Loucy (cell line): Measurements from ENCODE around the gene FAM3C.

Experiments
- H2AFZ ChIP-seq: fragments of 200-600 bp; sonication (generic); 2 replicates; pipeline ENCODE4 v1.6.0; 2016; ENCODE audit warnings: antibody characterized with exemption, mild to moderate bottlenecking, low read length, moderate library complexity
- H3F3A ChIP-seq: fragments of 200-600 bp; 2 replicates; pipeline ENCODE4 v1.6.0; 2016; ENCODE audit warnings: antibody characterized with exemption, low read depth, mild to moderate bottlenecking
- H3K27me3 ChIP-seq: fragments of 200-600 bp; sonication (generic); 2 replicates; pipeline ENCODE4 v1.6.1; 2014; ENCODE audit warnings: low read length, mild to moderate bottlenecking; ENCODE audit not compliant: insufficient read depth, poor library complexity, severe bottlenecking
- H3K36me3 ChIP-seq: fragments of 200-600 bp; sonication (generic); 2 replicates; pipeline ENCODE4 v1.6.1; 2016; ENCODE audit warnings: low read length; ENCODE audit not compliant: insufficient read depth
- H3K4me1 ChIP-seq: fragments of 200-600 bp; sonication (generic); 2 replicates; pipeline ENCODE4 v1.5.1; 2014; ENCODE audit warnings: low read length, mild to moderate bottlenecking; ENCODE audit not compliant: insufficient read depth, poor library complexity, severe bottlenecking
- H3K4me2 ChIP-seq: fragments of 200-600 bp; sonication (generic); 2 replicates; pipeline ENCODE4 v1.6.0; 2014; ENCODE audit warnings: antibody characterized with exemption, low read length, low read depth, mild to moderate bottlenecking; ENCODE audit not compliant: poor library complexity, severe bottlenecking
- H3K4me3 ChIP-seq: fragments of 200-600 bp; sonication (generic); 2 replicates; pipeline ENCODE4 v1.5.1; 2014; ENCODE audit warnings: low read length, mild to moderate bottlenecking, mixed read lengths; ENCODE audit not compliant: poor library complexity, severe bottlenecking
- H3K79me2 ChIP-seq: fragments of 200-600 bp; sonication (generic); 2 replicates; pipeline ENCODE4 v1.6.1; 2014; ENCODE audit warnings: low read length; ENCODE audit not compliant: insufficient read depth
- H3K9ac ChIP-seq: fragments of 200-600 bp; sonication (generic); 2 replicates; pipeline ENCODE4 v1.6.0; 2014; ENCODE audit warnings: mild to moderate bottlenecking, low read depth, low read length, moderate library complexity; ENCODE audit not compliant: poor library complexity, severe bottlenecking
- H3K9me2 ChIP-seq: fragments of 200-600 bp; sonication (generic); replicated peaks from 2 replicates; pipeline ENCODE4 v1.6.1; 2016; ENCODE audit warnings: low read depth, low read length, mixed read lengths
- H3K9me3 ChIP-seq: fragments of 200-600 bp; sonication (generic); 2 replicates; pipeline ENCODE4 v1.6.1; 2014; ENCODE audit warnings: mild to moderate bottlenecking, antibody characterized with exemption, low read length, low read depth; ENCODE audit not compliant: insufficient read depth
- H4K20me1 ChIP-seq: fragments of 200-600 bp; sonication (generic); 2 replicates; pipeline ENCODE4 v1.6.0; 2014; ENCODE audit warnings: antibody characterized with exemption, low read length, mild to moderate bottlenecking; ENCODE audit not compliant: insufficient read depth, poor library complexity, severe bottlenecking
- CTCF ChIP-seq: fragments of 200-600 bp; sonication (generic); conservative IDR thresholded peaks from 2 replicates; pipeline ENCODE4 v1.5.1; 2014; ENCODE audit warnings: mild to moderate bottlenecking, antibody characterized with exemption, low read length
- EZH2phosphoT487 ChIP-seq: fragments of 200-600 bp; IDR thresholded peaks from 2 replicates; pipeline ENCODE4 v1.6.1; 2018; ENCODE audit warnings: antibody characterized with exemption, mild to moderate bottlenecking, moderate library complexity, borderline replicate concordance

FAM3C gene

GRCh38 chr7:121344497-121344896 is 51.6 kb downstream of the FAM3C start:
- Histone ChIP-seq H3K9me3 (no peaks in the 10 kb centered on the region), H3K36me3 (peaks cover 5% of the 10 kb centered on the region; the same call in 1 of the 2 replicates), H3K4me2 (no peak overlapping the region), H3F3A (no peaks in the 10 kb centered on the region), H3K4me1 (no peaks in the 10 kb centered on the region), H3K9me2 (no peaks in the 10 kb centered on the region), H4K20me1 (no peaks in the 10 kb centered on the region), H3K79me2 (no peaks in the 10 kb centered on the region), H3K9ac (no peak overlapping the region), H3K27me3 (no peaks in the 10 kb centered on the region), H3K4me3 (no peak overlapping the region), H2AFZ (no peak overlapping the region)
- TF ChIP-seq EZH2phosphoT487 (no peak), CTCF (no peak)

GRCh38 chr7:121344093-121344492 is 52.0 kb downstream of the FAM3C start:
- Histone ChIP-seq H3K9me2 (no peaks in the 10 kb centered on the region), H3K27me3 (no peaks in the 10 kb centered on the region), H3K9ac (no peak overlapping the region), H3K4me2 (no peak overlapping the region), H3K9me3 (no peaks in the 10 kb centered on the region), H3K4me3 (no peak overlapping the region), H3K4me1 (no peaks in the 10 kb centered on the region), H2AFZ (no peak overlapping the region), H3F3A (no peaks in the 10 kb centered on the region), H3K79me2 (no peaks in the 10 kb centered on the region), H4K20me1 (no peaks in the 10 kb centered on the region), H3K36me3 (peaks cover 5% of the 10 kb centered on the region; the same call in 1 of the 2 replicates)
- TF ChIP-seq EZH2phosphoT487 (no peak), CTCF (no peak)

- TF ChIP-seq EZH2phosphoT487, result no peak
- no peak for TF ChIP-seq CTCF
- no peaks in the 10 kb centered on the region for H3K79me2 ChIP-seq
- H3K9ac ChIP-seq, result no peak overlapping the region
- H2AFZ ChIP-seq, result no peak overlapping the region
- no peak overlapping the region for H3K4me2 ChIP-seq
- H4K20me1 ChIP-seq, result no peaks in the 10 kb centered on the region
- no peaks in the 10 kb centered on the region for H3K4me1 ChIP-seq
- peaks cover 5% of the 10 kb centered on the region; the same call in 1 of the 2 replicates for H3K36me3 ChIP-seq
- no peak overlapping the region for H3K4me3 ChIP-seq
- no peaks in the 10 kb centered on the region for H3K27me3 ChIP-seq
- no peaks in the 10 kb centered on the region for H3K9me2 ChIP-seq
- no peaks in the 10 kb centered on the region for H3K9me3 ChIP-seq
- H3F3A ChIP-seq, result no peaks in the 10 kb centered on the region
These were observed 52.8 kb downstream of the FAM3C start for GRCh38 chr7:121343302-121343701.
